ENCODE data around the gene PHLPP1. TPM values are rescaled to one million over a fixed set of nuclear protein-coding genes. Genes with fewer than 3 reads are reported as not detected.
A peak's percentile ranks its signal among the peaks of the same experiment; 100 is the strongest.

The PHLPP1 gene
- total RNA-seq, 2 donors from 2014 or later = 7.8 to 10.5 TPM

DNA sequence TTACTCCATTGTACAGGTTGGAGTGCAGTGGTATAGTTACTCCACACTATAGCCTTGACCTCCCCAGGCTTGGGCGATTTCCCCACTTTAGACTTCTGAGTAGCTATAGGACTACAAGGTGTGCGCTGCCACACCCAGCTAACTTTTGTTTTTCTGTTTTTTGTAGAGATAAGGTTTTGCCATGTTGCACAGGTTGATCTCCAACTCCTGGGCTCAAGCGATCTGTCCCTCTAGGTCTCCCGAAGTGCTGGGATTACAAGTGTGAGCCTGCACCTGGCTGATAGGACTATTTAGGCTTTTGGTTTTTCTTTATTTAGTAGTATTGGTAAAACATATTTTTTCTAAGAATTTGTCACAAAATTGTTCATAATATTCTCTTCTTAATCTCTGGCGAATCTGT lies 121.7 kb downstream of the PHLPP1 start:
- Mint-ChIP-seq H3K27ac (no peak overlapping the region), H3K9me3 (no peaks in the 10 kb centered on the region)
- ATAC-seq = no peak

DNA sequence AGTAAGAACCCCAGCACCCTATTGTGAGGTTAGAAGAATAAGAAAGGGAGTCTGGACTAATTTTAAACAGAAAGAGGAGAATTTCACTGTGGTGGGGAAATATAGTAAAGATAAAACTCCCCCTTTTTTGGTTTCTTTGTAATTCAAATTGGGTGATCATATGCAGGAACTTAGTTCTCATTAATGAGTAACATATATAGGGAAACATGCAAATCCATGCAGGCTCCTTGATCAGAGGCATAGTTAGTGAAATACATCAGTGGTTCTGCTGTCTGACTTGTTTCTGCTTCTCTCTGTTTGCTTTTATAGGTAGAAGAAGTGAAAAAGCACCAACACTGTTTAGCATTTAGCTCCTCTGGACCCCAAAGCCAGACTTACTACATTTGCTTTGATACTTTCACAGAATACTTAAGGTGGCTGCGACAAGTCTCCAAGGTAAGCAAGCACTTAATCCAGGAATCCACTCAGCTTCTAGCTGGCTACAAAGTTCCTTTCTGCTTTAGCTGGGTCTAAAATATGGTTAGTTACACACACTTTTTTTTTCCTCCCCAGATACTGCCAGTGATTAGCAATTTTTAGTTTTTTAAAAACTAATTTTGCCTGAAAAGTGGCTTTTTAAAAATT lies 123.2 kb downstream of the PHLPP1 start:
- H3K36me3 Mint-ChIP-seq = peaks cover 0 to 23% of the 10 kb centered on the region in 2 donors
- ATAC-seq (peak in 1 of 2 donors; percentile 35), DNase-seq (ENCODE audit: low spot score in 2 of 2) (no peak)
- H3K27ac Mint-ChIP-seq = no peak overlapping the region
- H3K9me3 Mint-ChIP-seq = no peaks in the 10 kb centered on the region

More for the DNA sequence above, 121.7 kb downstream of the PHLPP1 start:
- H3K36me3 Mint-ChIP-seq = peaks cover 0 to 9% of the 10 kb centered on the region in 2 donors
- no peak for DNase-seq (ENCODE audit: low spot score in 2 of 2)

DNA sequence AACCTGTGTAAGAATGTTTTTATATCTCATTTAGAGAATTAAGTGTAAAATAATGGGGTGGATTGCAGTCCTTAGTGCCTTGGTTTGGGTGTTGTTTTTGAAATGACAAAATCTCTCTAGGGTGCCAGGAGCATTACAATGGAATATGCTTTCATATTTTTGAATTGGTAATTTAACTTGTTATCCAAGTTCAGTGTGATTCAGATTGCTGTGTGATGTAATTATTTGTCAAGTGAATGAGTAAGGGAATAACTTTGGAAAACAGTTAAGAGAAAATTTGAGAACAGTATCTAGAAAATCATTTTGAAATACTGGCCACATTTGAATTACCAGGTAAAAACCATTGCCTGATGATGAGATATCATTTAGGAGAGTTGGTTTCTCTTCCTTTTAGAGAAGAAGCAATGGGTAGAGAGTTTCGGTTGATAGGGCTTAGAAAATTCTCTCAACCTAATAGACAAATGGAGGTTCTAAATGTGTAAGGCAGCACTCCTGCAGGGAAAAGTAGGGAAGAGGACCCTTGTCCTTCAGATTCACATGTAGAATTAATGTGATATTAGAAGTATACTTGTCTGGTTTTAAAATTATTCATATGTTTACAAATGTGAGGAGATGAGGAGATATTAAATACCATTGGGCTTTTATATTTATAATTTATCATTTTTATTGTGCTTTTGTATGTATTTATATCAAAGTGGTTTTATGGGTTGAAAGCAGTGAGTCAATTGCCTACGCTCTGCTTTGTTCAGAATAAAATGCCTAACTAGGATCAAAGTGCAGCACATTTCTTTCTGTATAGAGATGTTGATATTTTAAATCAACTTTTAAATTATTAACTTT lies 124.8 kb downstream of the PHLPP1 start:
- Mint-ChIP-seq H3K36me3 (peaks cover 0 to 27% of the 10 kb centered on the region in 2 donors), H3K27ac (no peak overlapping the region), H3K9me3 (no peaks in the 10 kb centered on the region)
- no peak for ATAC-seq
- DNase-seq (ENCODE audit: low spot score in 2 of 2) = no peak

DNA sequence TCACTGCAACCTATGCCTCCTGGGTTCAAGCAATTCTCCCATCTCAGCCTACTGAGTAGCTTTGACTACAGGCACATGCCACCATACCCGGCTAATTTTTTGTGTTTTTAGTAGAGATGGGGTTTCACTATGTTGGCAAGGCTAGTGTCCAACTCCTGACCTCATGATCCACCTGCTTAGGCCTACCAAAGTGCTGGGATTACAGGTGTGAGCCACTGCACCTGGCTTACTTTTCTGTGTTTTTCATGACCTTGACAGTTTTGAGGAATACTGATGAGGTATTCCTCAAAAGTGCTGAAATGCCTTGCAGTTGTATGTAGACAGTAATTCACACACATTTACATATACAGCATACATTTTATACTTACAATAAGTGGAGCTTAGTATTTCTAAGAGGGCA lies 126.1 kb downstream of the PHLPP1 start:
- no peak for DNase-seq (ENCODE audit: low spot score in 2 of 2)
- Mint-ChIP-seq H3K9me3 (no peaks in the 10 kb centered on the region), H3K36me3 (peaks cover 0 to 27% of the 10 kb centered on the region in 2 donors), H3K27ac (no peak overlapping the region)
- ATAC-seq = no peak

DNA sequence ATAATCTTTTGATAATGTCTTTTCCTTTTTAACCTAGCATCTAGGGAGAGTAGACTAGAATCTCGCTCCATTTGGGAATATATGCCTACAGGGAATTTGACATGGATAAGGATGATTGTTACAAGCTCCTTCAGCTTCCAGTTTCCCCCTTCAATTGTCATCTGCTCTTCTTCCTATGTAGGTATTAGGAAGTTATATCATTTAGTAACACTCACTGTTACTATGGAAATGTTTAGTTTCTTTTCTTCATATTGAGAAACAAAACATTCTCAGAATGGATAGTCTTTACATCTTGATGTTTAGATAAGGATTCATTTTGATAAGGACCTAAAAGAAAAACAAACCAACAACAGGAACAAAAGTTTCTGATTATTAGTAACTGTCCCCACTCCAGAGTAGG lies 127.6 kb downstream of the PHLPP1 start:
- H3K27ac Mint-ChIP-seq = no peak overlapping the region
- no peaks in the 10 kb centered on the region for H3K9me3 Mint-ChIP-seq
- H3K36me3 Mint-ChIP-seq = peaks cover 0 to 27% of the 10 kb centered on the region in 2 donors
- ATAC-seq (peak in 1 of 2 donors; percentile 12), DNase-seq (ENCODE audit: low spot score in 2 of 2) (no peak)

DNA sequence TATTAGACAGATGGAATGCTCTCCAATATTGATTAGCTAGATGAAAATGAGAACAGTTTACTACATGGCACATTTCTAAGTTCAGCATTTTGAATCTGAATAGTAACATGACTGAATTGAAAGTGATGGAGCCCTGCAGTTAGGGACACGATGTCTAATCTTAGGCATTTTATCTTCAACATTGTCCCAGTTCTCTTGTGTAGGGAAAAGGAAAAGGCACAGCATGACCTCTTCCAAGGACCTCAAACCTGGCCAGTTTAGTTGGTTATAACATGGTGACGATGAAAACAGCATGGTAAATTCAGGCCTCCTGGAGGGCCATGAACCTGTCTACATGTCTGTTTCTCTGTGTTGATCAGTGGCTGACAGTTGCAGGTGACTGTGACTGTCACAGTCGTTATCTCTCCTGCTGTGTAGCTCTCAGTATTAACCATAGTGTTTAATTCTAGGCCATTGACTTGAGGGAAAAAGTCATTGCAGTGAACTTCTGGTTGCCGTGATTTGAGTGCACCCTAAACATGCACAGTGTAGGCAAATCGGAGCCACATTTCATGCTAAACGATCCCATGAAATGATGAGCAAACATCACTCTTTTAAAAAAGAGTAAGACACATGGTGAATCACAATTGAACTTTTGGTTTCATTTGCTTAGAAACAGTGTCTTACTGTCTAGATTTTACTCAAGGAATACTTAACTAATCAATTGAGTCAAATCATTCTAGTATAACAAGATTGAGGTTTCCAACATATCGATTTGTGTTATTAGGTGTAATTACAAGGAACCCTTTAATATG lies 129.7 kb downstream of the PHLPP1 start:
- DNase-seq (ENCODE audit: low spot score in 2 of 2) (peak in 1 of 2 donors; percentile 45), ATAC-seq (peak; percentile 90 to 91)
- Mint-ChIP-seq H3K36me3 (peaks cover 0 to 27% of the 10 kb centered on the region in 2 donors), H3K9me3 (no peaks in the 10 kb centered on the region), H3K27ac (peak overlapping the region; percentile 90 to 91)

DNA sequence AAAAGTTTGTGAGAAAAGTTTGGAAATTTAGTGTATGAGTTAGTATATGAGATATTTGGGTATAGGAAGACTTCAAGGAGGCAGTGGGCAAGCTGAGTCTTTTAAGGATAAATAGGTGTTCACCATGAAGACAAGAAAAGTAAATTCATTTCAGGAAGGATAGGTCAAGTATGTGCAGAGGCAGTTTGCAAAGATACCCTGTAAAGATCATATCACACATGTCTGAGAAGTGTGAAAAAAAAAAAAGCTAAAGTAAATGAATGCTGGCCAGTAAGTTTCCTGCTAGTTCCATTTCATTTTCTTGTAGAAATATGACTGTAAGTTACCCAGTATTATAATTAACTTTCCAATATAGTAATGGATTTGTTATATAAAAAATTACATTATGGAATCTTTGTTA lies 131.0 kb downstream of the PHLPP1 start:
- ATAC-seq (no peak), DNase-seq (ENCODE audit: low spot score in 2 of 2) (no peak)
- Mint-ChIP-seq H3K9me3 (no peaks in the 10 kb centered on the region), H3K36me3 (peaks cover 0 to 25% of the 10 kb centered on the region in 2 donors), H3K27ac (peak overlapping the region in 1 of 2 donors; percentile 90)

DNA sequence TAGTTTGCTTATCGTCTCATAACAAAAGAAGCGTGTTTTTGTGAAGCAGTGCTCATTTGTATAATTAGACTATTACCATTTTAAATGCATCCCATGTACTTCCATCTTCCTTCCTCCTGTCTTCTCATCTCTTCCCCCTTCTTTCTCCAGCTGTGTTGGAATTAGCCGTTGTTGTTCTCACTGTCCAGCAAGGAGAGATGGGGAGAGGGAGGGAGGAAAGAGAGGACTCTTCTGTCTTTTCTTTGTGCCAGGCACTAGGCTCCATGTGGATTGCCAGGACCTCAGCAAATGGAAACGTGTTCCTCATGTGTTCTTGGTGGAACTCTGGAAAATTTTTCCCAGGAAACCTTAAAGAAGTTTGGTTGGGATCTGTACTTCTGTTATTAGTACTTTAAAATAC lies 131.7 kb downstream of the PHLPP1 start:
- H3K27ac Mint-ChIP-seq = peak overlapping the region in 1 of 2 donors; percentile 29
- ATAC-seq (no peak), DNase-seq (ENCODE audit: low spot score in 2 of 2) (no peak)
- no peaks in the 10 kb centered on the region for H3K9me3 Mint-ChIP-seq
- H3K36me3 Mint-ChIP-seq = peaks cover 0 to 17% of the 10 kb centered on the region in 2 donors

DNA sequence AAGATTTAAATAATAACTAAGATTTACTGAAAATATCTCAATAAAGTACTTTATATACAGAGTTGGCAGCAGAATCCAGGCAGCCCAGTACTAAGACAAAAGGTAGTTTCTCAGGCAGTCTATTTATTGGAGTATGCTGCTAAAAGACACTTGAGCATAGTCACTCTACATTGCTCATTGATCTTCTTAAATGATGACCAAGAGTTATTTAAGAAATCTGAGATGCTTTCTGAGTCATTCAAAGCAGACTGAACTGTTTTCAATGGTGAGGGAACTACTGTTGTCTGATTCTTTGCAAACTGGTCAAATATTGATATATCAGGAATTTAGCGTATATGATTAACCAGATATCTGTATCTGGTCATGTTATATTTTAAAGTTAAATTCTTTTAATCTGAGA lies 133.6 kb downstream of the PHLPP1 start:
- DNase-seq (ENCODE audit: low spot score in 2 of 2) (no peak), ATAC-seq (no peak)
- H3K36me3 Mint-ChIP-seq = peaks cover 0 to under 1% of the 10 kb centered on the region in 2 donors
- no peaks in the 10 kb centered on the region for H3K9me3 Mint-ChIP-seq
- H3K27ac Mint-ChIP-seq = no peak overlapping the region

DNA sequence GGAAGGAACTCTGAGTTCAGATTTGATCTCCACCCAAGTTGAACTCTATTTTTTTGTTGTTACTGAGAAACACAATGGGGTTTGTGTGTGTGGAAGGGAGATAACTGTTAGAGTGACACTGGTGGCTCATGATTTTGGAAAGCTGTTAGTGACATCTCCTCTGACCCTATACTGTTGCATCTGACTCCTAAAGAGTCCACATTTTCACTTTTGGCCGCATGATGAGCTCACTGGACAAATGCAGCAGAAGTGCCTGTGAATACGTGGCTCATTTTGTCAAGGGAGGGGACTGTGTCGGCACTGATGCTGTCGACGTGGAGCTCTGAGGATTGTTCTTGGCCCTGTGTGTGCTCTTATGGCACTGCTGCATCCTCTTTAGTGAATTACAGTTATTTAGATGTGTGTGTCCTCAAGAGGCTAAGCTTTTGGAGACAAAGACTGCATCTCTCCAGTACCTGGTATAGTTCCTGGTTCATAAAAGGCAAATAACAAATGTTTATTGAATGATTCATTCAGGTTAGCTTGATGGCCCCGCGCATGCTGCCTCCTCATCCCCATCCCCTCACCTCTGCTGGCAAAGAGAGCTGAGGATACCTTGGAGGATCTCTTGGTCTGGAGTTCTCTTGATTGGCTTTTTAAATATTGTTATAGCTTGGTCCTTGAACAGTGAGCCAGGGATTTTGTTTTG lies 135.4 kb downstream of the PHLPP1 start:
- ATAC-seq = no peak
- Mint-ChIP-seq H3K36me3 (no peaks in the 10 kb centered on the region), H3K9me3 (no peaks in the 10 kb centered on the region), H3K27ac (no peak overlapping the region)
- no peak for DNase-seq (ENCODE audit: low spot score in 2 of 2)

DNA sequence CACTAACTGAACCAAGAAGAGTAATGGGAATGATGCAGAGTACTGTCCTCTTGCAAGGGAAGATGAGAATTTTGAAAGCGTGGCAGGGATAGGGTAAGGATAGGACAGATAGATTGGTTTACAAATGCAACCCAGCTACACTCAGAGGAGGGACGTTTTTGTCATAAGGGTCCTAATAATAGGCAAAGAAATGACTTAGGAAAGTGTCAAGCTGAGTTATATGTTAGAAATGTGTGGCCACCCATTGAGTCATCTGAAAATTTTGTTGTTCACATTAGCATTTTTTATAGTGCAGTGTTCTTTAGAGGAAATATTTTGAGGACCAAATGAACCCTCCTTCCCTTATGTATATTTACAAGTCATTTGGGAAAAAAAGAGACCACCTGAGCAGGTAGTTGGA lies 137.5 kb downstream of the PHLPP1 start:
- Mint-ChIP-seq H3K9me3 (no peaks in the 10 kb centered on the region), H3K36me3 (no peaks in the 10 kb centered on the region)
- ATAC-seq = no peak

DNA sequence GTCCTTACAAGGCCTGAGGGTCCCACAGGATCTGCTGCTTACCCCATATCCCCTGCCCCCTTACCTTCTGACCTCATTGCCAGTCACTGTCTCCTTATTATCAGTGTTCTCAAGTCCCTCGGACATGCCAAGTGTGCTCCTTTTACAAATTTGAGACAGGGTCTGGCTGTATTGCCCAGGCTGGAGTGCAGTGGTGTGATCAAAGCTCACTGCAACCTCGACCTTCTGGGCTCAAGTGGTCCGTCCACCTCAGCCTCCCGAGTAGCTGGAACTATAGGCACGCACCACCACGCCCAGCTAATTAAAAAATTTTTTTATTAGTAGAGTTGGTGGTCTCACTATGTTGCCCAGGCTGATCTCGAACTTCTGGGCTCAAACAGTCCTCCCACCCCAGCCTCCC lies 141.0 kb downstream of the PHLPP1 start:
- H3K9me3 Mint-ChIP-seq = no peaks in the 10 kb centered on the region
- no peak for ATAC-seq
- no peak for DNase-seq (ENCODE audit: low spot score in 2 of 2)
- no peaks in the 10 kb centered on the region for H3K36me3 Mint-ChIP-seq
- H3K27ac Mint-ChIP-seq = no peak overlapping the region

More for the DNA sequence above, 137.5 kb downstream of the PHLPP1 start:
- DNase-seq (ENCODE audit: low spot score in 2 of 2) = no peak
- H3K27ac Mint-ChIP-seq = no peak overlapping the region

DNA sequence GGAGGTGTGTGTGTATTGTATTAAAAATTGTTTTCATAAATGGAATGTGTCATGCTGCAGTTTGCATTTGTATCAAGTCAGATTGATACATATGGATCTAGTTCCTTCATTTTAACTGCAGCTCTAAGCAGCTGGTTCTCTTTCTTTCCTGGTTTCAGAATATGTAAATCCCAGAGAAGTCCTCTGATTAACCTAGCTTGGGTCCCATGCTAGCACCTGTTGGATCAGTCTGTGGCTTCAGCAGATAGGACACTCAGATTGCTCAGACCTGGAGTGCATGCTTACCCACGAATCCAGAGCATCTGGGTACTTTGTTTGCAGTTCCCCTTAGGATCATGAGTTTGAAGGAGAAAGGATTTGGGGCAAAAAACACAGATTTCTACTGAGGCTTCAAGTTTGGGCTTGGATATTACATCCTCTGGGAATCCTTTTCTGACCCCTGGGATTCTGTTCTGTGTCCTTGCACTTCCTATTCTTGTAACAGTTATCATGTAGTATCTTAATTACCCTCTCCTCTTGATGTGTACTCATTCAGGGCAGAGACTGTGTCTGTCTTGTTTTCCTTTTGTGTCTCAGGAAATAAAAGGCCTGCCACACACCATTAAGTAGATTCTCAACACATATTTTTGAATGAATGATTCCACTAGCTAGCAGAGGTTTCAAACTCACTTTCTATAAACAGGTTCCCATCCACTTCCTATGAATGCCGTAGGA lies 142.1 kb downstream of the PHLPP1 start:
- H3K36me3 Mint-ChIP-seq = no peaks in the 10 kb centered on the region
- ATAC-seq (no peak), DNase-seq (ENCODE audit: low spot score in 2 of 2) (no peak)
- H3K9me3 Mint-ChIP-seq = no peaks in the 10 kb centered on the region
- H3K27ac Mint-ChIP-seq = no peak overlapping the region

DNA sequence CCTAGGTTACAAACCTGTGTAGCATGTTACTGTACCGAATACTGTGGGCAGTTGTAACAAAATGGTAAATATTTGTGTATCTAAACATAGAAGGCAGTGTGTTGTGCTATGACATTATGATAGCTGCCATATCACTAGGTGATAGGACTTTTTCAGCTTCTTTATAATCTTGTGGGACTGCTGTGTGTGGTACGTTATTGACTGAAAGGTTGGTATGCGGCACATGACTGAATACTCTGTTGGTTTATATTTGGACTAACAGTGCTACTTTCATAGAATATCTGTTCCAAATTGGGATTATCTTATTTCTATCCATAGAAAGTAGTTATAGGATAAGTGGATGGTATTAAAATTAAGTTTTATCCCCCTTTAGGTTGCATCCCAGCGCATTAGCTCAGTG lies 144.7 kb downstream of the PHLPP1 start:
- DNase-seq (ENCODE audit: low spot score in 2 of 2) = no peak
- Mint-ChIP-seq H3K9me3 (no peaks in the 10 kb centered on the region), H3K27ac (no peak overlapping the region), H3K36me3 (no peaks in the 10 kb centered on the region)
- ATAC-seq = no peak

DNA sequence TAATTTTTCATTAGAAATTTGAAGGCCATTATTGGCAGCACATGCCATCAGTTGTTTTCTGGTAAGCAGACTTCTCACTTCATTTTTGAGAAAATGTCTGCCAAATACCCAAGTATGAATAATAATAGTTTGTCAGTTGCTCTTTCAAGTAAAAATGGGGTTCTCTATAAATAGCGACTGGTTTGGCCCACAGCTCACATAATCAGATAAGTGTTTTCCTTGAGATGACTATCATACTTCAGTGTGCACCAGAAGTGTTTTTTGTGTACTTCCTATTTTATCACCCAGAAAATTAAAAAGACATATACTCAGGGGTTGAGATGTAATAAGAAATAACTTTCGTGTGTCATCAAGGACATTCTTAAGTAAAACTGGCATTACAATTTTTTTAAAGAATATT lies 147.1 kb downstream of the PHLPP1 start:
- ATAC-seq (no peak), DNase-seq (ENCODE audit: low spot score in 2 of 2) (no peak)
- H3K27ac Mint-ChIP-seq = no peak overlapping the region
- no peaks in the 10 kb centered on the region for H3K9me3 Mint-ChIP-seq
- H3K36me3 Mint-ChIP-seq = no peaks in the 10 kb centered on the region

DNA sequence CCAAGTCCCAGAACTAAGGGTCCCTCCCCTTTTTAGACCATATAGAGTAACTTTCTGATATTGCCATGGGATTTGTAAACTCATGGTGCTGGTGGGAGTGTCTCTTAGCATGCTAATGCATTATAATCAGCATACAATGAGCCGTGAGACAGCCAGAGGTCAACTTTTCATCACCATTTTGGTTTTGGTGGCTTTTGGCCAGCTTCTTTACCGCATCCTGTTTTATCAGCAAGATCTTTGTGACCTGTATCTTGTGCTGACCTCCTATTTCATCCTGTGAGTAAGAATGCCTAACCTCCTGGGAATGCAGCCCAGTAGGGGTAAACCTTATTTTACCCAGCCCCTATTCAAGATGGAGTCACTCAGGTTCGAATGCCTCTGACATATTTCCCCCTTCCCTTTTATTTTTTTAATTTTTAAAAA lies 148.2 kb downstream of the PHLPP1 start:
- no peak for DNase-seq (ENCODE audit: low spot score in 2 of 2)
- no peaks in the 10 kb centered on the region for H3K9me3 Mint-ChIP-seq
- no peak for ATAC-seq
- peak overlapping the region in 1 of 2 donors; percentile 78 for H3K27ac Mint-ChIP-seq
- no peaks in the 10 kb centered on the region for H3K36me3 Mint-ChIP-seq

Data from activated naive CD4-positive, alpha-beta T cell treated with anti-CD3 and anti-CD28 coated beads, Interleukin-2, amount 50 U/mL, for 72 hours (primary cell).